ENCODE results near the gene MPP2.
A peak's percentile ranks its signal among the peaks of the same experiment; 100 is the strongest.
"Not testable (repeated sequence)": the region's sequence is repeated elsewhere in the genome, so short reads cannot be mapped to it uniquely, and the experiment has no call there.

Gene MPP2

DNA sequence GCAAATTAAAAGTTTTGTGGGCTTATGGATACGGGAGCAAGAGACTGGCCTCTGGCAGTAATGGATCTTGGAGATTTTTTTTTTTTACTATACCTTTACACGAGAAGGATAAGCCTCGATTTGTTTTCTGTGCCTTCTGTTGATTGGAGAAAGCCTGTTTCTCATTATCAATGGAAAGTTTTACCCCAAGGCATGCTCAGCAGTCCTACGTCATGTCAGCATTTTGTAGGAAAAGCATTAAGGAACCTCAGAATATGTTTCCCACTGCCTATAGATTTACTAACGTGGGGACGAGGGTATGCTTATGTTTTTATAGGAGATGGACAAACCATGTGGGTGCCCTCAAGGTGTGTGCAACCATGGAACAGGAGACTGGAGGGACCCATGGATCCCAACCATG lies 33.5 kb downstream of the MPP2 start:
- DNase-seq: no peak

DNA sequence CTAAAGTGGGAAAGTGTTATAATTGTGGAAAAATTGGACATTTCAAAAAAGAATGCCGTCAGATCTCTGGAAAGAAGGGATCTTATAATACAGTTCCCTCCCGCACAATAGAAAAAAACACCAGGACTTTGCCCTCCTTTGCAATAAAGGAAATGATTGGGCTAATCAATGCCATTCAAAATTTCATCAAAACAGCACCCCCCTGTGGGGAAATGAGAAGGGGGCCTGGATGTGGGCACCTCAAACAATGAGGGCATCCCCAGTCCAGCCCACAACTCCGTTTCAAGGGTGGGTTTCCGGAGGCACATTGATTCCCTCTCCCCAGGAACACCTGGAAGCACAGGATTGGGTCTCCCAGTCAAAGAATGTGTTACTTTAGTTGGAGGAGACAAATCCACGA lies 34.2 kb downstream of the MPP2 start:
- DNase-seq: no peak

GRCh38 chr17:43871946-43872690 lies 35.2 kb downstream of the MPP2 start:
- no peak for DNase-seq

GRCh38 chr17:43869031-43869430 lies 38.3 kb downstream of the MPP2 start:
- DNase-seq: not testable (repeated sequence)

- DNase-seq: no peak
Observed at GRCh38 chr17:43868226-43868994, 38.9 kb downstream of the MPP2 start.

GRCh38 chr17:43864161-43864984 lies 43.0 kb downstream of the MPP2 start:
- DNase-seq: no peak

GRCh38 chr17:43861960-43862359 lies 45.4 kb downstream of the MPP2 start:
- DNase-seq: no peak

DNA sequence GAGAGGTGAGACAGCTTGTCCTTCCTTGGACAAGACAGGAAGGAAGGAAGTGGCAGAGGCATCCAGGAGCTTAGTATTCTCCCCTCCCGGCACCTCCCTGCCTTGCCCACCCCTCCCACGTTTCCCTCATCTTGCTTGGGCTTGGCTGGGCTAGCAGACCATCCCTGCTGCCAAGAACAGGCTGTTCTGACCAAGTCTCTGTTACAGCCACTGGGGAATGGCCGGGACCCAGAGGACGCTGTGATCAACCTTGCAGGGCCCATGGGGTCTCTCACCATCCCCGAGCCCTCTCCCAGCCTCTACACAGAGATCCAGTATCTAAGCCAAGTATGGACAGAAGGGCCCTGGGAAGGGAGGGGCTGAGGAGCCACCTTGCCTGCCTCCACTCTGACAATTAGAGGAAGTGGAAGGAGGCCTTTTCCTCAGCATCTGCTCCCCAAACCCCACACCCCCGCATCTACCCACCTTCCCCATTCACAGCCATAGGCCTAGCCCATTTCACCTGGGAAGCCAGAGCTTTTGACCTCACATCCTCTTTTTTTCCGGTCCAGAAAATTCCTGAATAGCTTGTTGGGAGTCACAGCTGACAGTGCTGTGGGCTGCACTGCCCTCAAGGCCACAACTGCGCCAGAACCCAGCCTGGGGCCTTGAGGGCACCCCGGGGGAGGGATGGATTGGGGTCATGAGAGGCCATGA lies 46.3 kb downstream of the MPP2 start:
- DNase-seq: no peak

DNA sequence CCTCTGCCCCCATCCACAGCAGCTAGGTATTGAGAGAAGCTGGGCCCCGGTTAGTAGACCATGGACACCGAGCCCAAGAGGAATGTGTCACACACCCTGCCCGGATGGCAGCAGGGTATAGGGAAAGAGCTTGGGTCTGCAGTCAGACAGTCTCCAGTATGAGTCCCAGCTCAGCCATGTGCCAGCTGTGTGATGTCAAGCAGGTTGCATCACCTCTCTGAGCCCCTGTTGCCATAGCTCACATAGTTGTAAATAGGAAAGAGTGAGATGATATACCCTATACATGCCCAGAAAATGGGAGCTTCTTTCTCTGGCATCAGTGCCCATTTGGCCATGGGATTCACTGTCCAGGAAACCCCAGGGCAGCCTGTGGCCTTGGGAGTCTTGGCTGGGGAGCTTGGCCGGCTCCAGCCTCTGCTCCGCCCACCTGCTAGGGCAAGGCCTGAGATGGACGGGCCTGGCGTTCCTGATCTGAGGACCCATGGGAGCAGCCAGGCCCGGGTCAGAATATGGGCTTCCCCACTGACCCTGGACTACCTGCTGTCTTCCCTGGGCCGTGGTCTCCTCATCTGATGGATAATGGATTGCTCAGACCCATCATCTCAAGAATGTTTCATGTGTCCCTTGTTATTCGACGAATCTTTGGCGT lies 47.1 kb downstream of the MPP2 start:
- no peak for DNase-seq

DNA sequence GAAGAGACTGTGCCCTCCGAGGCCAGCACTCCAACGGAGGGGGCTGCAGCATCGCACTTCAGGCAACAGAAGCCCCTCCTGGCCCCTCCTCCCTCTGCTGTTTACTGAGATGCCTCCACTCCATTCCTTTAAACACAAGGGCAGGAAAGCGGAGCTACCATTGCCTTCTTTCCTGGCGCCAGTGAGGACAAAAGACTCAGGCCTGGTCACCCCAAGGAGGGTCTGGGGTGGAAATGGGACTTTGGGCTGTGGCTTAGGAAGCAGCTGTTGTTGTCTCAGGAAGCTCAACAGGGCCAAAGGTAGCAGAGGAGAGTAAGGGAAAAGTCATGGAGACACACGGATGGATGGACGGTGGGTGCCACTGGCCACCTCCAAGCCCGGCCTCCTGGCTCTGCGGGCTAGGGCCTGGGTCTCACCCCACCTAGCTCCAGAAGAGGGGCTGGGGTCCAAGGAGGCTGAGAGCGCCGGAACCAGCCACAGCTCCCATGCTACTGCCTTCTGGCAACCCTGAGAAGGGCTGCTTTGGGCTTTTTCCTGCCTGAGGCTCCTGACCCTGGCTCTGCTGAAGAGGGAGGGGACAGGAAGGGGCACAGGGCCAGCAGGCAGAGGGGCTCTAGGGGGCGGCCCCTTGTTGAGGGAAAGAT lies 49.3 kb downstream of the MPP2 start:
- no peak for DNase-seq

GRCh38 chr17:43857141-43857540 lies 50.2 kb downstream of the MPP2 start:
- DNase-seq: no peak

- no peak for DNase-seq
Observed at GRCh38 chr17:43856141-43856540, 51.2 kb downstream of the MPP2 start.

GRCh38 chr17:43855061-43855460 lies 52.3 kb downstream of the MPP2 start:
- DNase-seq: no peak

DNA sequence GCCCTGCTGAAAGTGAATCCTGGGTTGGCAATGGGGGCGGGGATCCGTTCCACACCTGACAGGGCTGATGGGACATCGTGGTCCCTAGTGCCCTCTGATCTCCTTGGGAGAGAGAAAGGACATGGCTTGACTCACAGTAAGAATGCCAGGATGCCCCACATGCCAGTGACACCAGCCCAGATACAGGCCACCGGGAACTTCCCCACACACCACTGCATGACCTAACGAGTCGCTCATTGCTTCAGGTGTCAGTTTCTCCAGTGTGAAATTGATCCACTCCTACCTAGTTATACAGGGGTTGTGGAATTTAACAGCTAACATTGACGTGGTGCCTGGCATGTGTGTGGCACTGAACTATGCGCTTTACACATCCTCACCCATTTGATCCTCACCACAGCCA lies 52.8 kb downstream of the MPP2 start:
- DNase-seq: no peak

DNA sequence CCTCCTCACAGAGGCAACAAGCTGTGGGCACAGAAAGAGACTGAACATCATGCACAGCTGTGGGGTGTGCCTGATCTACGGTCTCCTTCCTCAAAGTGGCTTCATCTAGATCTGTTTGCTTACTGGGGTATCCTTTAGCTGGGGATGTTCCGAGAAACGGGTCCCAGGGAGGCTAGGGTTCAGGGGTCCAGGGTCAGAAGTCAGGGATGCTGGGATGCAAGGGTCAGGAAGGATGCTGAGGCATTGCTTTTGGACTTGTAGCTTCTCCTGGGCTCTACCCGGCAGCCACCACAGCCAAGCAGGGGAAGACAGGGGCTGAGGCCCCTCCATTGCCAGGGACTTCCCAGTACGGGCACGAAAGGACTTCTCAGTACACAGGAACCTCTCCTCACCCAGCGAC lies 53.8 kb downstream of the MPP2 start:
- DNase-seq: no peak

DNA sequence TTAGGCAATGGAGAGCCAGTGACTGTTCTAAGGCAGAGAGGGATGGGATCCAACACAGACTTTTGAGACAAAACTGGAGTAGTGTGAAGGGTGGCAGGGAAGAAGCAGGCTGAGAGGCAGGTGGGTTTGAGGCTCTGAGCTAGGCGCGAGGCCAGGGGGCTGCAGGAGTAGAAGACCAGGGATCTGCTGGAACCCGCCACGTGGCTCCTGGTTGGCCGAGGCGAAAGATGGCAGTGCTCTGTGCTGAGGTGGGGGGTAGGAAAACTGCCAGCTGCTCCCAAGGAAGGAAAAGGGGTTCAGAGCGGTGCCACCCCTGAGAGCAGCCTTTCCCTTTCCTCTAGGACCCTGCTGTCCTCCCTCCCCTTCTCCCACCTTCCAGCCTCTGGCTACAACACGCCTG lies 54.8 kb downstream of the MPP2 start:
- DNase-seq: no peak

DNA sequence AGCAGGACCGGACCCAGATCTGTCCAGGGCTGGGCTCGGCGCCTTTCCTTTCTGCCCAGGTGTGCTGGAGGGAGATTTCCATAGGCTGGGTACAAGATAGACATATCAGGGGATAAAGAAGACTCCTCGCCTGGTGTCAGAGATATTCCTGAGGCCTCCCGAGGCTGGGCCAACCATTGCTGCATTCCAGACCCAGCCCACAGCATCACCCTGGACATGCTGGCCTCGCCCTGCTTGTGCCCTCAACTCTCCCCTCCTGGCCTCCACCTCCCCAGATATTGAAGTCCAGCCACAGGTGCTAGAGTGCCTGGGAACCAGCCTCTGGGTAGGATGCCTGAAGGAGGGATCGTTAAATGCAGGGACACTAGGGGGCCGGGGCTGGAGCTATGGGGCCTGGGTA lies 58.2 kb downstream of the MPP2 start:
- DNase-seq: no peak

GRCh38 chr17:43848601-43849000 lies 58.7 kb downstream of the MPP2 start:
- DNase-seq: no peak

DNA sequence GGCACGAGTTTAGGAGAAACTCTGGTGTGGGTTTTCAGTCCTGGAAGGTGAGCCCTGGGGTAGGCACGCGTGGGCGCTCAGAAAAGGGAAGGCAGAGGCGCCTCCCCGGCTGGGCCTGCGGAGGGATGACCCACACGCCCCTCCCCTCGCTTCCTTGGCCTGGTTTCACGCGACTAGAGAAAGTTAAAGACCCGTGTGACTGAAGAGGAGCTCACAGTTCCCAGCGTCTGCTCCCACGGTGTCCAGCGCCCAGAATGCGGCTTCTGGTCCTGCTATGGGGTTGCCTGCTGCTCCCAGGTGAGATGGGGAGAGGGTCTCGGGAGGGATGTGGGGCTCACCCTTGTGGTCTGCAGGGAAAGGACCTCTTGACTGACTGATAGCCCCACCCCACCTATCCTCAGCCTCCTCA lies 60.4 kb downstream of the MPP2 start, which contains the start of gene CD300LG:
Gene CD300LG (plus strand): TSS at position 214 of the 409 bp plus-strand sequence. CDS start 41 bp downstream, at position 255.
- DNase-seq: no peak

GRCh38 chr17:43846221-43846712 lies 61.1 kb downstream of the MPP2 start:
- DNase-seq: peak; percentile 86

- DNase-seq: no peak
Observed at GRCh38 chr17:43845766-43846165, 61.6 kb downstream of the MPP2 start.

DNA sequence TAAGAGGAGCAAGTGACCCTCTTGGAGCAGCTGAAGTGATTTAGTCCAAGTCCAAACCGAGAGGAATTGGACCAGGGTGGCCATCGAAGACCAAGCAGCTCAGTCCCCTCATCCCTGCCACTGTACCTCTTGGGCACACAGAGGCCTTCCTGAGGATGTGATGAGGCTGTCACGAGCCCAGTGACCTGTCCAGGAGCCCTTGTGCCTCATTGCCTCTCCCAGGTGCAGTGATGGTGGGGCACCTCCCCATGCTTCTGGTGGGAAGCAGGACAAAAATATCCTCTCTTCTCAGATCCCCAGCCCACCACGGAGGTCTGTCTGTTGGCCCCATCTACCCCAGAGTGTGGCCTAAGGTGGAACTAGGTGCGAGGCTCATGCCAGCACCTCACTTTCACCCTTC lies 63.1 kb downstream of the MPP2 start:
- DNase-seq: no peak
